ENCODE data around the gene BBX. TPM values are rescaled to one million over a fixed set of nuclear protein-coding genes. Genes with fewer than 3 reads are reported as not detected.

Gene BBX
- total and polyA plus RNA-seq, 2 of the 13 experiments (the other 11 are each of a cell fraction or from before 2014, with no cell fraction given): 13.7 to 23.2 TPM

GRCh38 chr3:107598926-107599771 lies 76.4 kb downstream of the BBX start (continued):
- TF ChIP-seq SOX13 (IDR thresholded peaks at IDR 0.05) (no peak), SOX13 (CRISPR knock-in tag; conservative IDR thresholded peaks at IDR 0.05 in 1 of 2, IDR thresholded peaks at IDR 0.05 in 1 of 2) (no peak), SYNCRIP (IDR thresholded peaks at IDR 0.05; ENCODE audit: insufficient read depth, low read depth, low read length) (no peak), ZNF678 (CRISPR knock-in tag; IDR thresholded peaks at IDR 0.05) (no peak), ZFX (CRISPR knock-in tag; IDR thresholded peaks at IDR 0.05; ENCODE audit: low read depth) (peak; percentile 51)
- TF ChIP-seq, protein P1, sequence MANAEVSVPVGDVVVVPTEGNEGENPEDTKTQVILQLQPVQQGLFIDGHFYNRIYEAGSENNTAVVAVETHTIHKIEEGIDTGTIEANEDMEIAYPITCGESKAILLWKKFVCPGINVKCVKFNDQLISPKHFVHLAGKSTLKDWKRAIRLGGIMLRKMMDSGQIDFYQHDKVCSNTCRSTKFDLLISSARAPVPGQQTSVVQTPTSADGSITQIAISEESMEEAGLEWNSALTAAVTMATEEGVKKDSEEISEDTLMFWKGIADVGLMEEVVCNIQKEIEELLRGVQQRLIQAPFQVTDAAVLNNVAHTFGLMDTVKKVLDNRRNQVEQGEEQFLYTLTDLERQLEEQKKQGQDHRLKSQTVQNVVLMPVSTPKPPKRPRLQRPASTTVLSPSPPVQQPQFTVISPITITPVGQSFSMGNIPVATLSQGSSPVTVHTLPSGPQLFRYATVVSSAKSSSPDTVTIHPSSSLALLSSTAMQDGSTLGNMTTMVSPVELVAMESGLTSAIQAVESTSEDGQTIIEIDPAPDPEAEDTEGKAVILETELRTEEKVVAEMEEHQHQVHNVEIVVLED (CRISPR knock-in tag; IDR thresholded peaks at IDR 0.05; ENCODE audit: borderline replicate concordance): no peak

DNA sequence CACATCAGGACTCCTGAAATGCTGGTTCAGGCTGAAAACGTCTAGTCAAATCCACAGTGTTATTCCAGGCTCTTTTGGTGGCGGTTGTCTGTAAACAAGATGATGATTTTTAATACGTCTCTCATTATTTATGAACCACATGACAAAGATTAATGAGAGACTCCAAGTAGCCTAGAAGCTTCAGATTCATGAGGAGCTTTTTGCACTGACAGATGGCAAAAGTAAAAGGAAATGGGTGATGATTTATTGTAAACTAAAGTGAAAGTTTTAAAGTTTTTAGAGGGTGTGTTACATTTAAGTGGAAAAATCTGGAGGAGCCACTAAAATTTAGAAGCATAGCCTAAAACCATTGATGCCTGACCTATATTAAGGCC lies 77.0 kb downstream of the BBX start:
- no peaks in the 10 kb centered on the region; the same call in none of the 2 replicates for H4K20me1 ChIP-seq (ENCODE audit: insufficient read depth, low read length)
- BruUV-seq (replicated peaks): no TSS peak
- WGBS (ENCODE audit: low lambda C conversion rate): 49% methylated on average over 3 of the region's 3 CpGs
- H3K4me1 ChIP-seq (ENCODE audit: insufficient read depth, low read length): peaks cover 31% of the 10 kb centered on the region
- H3K4me2 ChIP-seq (ENCODE audit: low read depth, low read length): peak overlapping the region; percentile 89
- FAIRE-seq: no peak
- in situ Hi-C loops (cut with HindIII; ENCODE audit: extremely low pct_ligation_motif_present, low pct_unique_long_range_greater_than_20kb) (no loop called here), intact Hi-C loops (cut with micrococcal nuclease; ENCODE audit: unreplicated experiment) (no loop called here)
- peak overlapping the region; percentile 49 to 66 (median 57); a peak in 5 of 6 replicates for H3K4me3 ChIP-seq (replicated peaks in 1 of 3; ENCODE audit: insufficient read depth in 1 of 3, low read depth in 2 of 3, low read length in 3 of 3)
- H3K9me3 ChIP-seq (ENCODE audit: low read length): no peaks in the 10 kb centered on the region
- H3K27me3 ChIP-seq (ENCODE audit: control insufficient read depth in 1 of 2, insufficient read depth in 2 of 2, low read length in 2 of 2): no peaks in the 10 kb centered on the region
- TF ChIP-seq ZNF382 (CRISPR knock-in tag; IDR thresholded peaks at IDR 0.05; ENCODE audit: borderline replicate concordance): no peak
- TF ChIP-seq TFDP2 (CRISPR knock-in tag; IDR thresholded peaks at IDR 0.05): no peak
- no peak for TF ChIP-seq ARHGAP35 (CRISPR knock-in tag; IDR thresholded peaks at IDR 0.05; ENCODE audit: borderline replicate concordance)
- TF ChIP-seq HMG20B (CRISPR knock-in tag; conservative IDR thresholded peaks at IDR 0.05): no peak
- TF ChIP-seq ZNF562 (CRISPR knock-in tag; IDR thresholded peaks at IDR 0.05; ENCODE audit: borderline replicate concordance): no peak
- TF ChIP-seq ZNF136 (CRISPR knock-in tag; IDR thresholded peaks at IDR 0.05; ENCODE audit: low read depth): no peak
- no peak for TF ChIP-seq SIX1 (CRISPR knock-in tag; IDR thresholded peaks at IDR 0.05; ENCODE audit: borderline replicate concordance)
- no peak for TF ChIP-seq ZNF121 (CRISPR knock-in tag; IDR thresholded peaks at IDR 0.05)
- TF ChIP-seq SOX13 (IDR thresholded peaks at IDR 0.05): no peak
- TF ChIP-seq SOX13 (CRISPR knock-in tag; conservative IDR thresholded peaks at IDR 0.05 in 1 of 2, IDR thresholded peaks at IDR 0.05 in 1 of 2): no peak
- no peak for TF ChIP-seq NCOA5 (CRISPR knock-in tag; IDR thresholded peaks at IDR 0.05)
- ChIA-PET CTCF (ENCODE audit: low intra/inter-chr PET ratio, low total read pairs) (no interaction called here), POLR2A (no interaction called here)
- DNase-seq (ENCODE audit: low spot score): no peak
- H3K9ac ChIP-seq (ENCODE audit: insufficient read depth, low read depth, low read length): peak overlapping the region; percentile 68; the same call in 1 of the 2 replicates
- no peaks in the 10 kb centered on the region; a peak in 1 of 5 replicates for H3K36me3 ChIP-seq (replicated peaks in 1 of 2; ENCODE audit: control insufficient read depth in 1 of 2, insufficient read depth in 2 of 2, low read length in 2 of 2)
- no peak overlapping the region for H3K27ac ChIP-seq (ENCODE audit: extremely low read length, insufficient read depth, low read length)
- no peak overlapping the region for H2AFZ ChIP-seq (ENCODE audit: low read length)
- no peak for ATAC-seq
- H3K79me2 ChIP-seq (ENCODE audit: insufficient read depth, low read length): peaks cover 13% of the 10 kb centered on the region
